DMS53 treated with DMSO at 0.1 percent for 48 hours (cell line): ENCODE results near the gene NDST1.
"Not testable (repeated sequence)": the region's sequence is repeated elsewhere in the genome, so short reads cannot be mapped to it uniquely, and the experiment has no call there.

Source experiments
- DNase-seq: peaks from one replicate; lab custom pipeline; 2025; ENCODE audit not compliant: unreplicated experiment; lab: John Stamatoyannopoulos, UW

The NDST1 gene

GRCh38 chr5:150506571-150507473 is 1.1 kb upstream of the NDST1 start:
- no peak for DNase-seq

- DNase-seq = no peak
These were observed 328 bp downstream of the NDST1 start for GRCh38 chr5:150508277-150508640.

- DNase-seq = no peak
These were observed 897 bp downstream of the NDST1 start for GRCh38 chr5:150508828-150509227.

GRCh38 chr5:150509992-150510391 is 2.1 kb downstream of the NDST1 start:
- DNase-seq = no peak

- peak; percentile 8 for DNase-seq
These were observed 2.7 kb downstream of the NDST1 start for GRCh38 chr5:150510460-150511263.

- no peak for DNase-seq
These were observed 3.8 kb downstream of the NDST1 start for GRCh38 chr5:150511578-150512367.

GRCh38 chr5:150512368-150512747 is 4.4 kb downstream of the NDST1 start:
- DNase-seq = no peak

GRCh38 chr5:150513375-150514309 is 5.7 kb downstream of the NDST1 start:
- no peak for DNase-seq

- peak; percentile 87 for DNase-seq
These were observed 6.8 kb downstream of the NDST1 start for GRCh38 chr5:150514708-150515211.

- DNase-seq = no peak
These were observed 7.5 kb downstream of the NDST1 start for GRCh38 chr5:150515446-150515845.

GRCh38 chr5:150516011-150516410 is 8.1 kb downstream of the NDST1 start:
- DNase-seq = peak; percentile 42

GRCh38 chr5:150517272-150518152 is 9.6 kb downstream of the NDST1 start:
- peak; percentile 95 for DNase-seq

- DNase-seq = not testable (repeated sequence)
These were observed 11.0 kb downstream of the NDST1 start for GRCh38 chr5:150518712-150519559.

- DNase-seq = no peak
These were observed 11.6 kb downstream of the NDST1 start for GRCh38 chr5:150519560-150519945.

- DNase-seq = no peak
These were observed 12.0 kb downstream of the NDST1 start for GRCh38 chr5:150519978-150520377.

GRCh38 chr5:150520747-150521521 is 13.0 kb downstream of the NDST1 start:
- no peak for DNase-seq

- no peak for DNase-seq
These were observed 13.5 kb downstream of the NDST1 start for GRCh38 chr5:150521522-150521817.
